ENCODE measurements around the gene CIRBP. TPM values are rescaled to one million over a fixed set of nuclear protein-coding genes. Genes with fewer than 3 reads are reported as not detected.

CIRBP gene
- total and polyA plus RNA-seq, 9 of the 15 experiments (the other 6 are each of a cell fraction or from before 2014, with no cell fraction given): 20.5 to 327 (median 176) TPM

GRCh38 chr19:1220976-1221903 lies 47.9 kb upstream of the CIRBP start:
- intact Hi-C loops (cut with micrococcal nuclease): loop anchor here (2.0 kb wide), 1 partner anchor 16 kb away; no protein-coding TSS in a partner anchor
- Histone ChIP-seq H3K79me2 (ENCODE audit: control insufficient read depth, insufficient read depth, low read length) (peaks cover 53% of the 10 kb centered on the region), H3K36me3 (ENCODE audit: control insufficient read depth, insufficient read depth, low read length) (peaks cover 84% of the 10 kb centered on the region; the same call in 2 of the 3 replicates), H3K4me1 (replicated peaks in 1 of 2; ENCODE audit: control insufficient read depth in 2 of 2, insufficient read depth in 2 of 2, low read length in 2 of 2) (peaks cover 13 to 83% of the 10 kb centered on the region in 2 experiments; a peak in 4 of 5 replicates), H3K27me3 (ENCODE audit: control insufficient read depth in 2 of 2, insufficient read depth in 2 of 2, low read length in 2 of 2) (no peaks in the 10 kb centered on the region), H4K20me1 (replicated peaks; ENCODE audit: control insufficient read depth, insufficient read depth, low read length) (peaks cover 33% of the 10 kb centered on the region), H2AFZ (ENCODE audit: low read depth, low read length) (no peak overlapping the region), H3K9ac (ENCODE audit: insufficient read depth in 1 of 2, low read depth in 2 of 2, low read length in 2 of 2) (peak overlapping the region in 1 of 2 experiments; percentile 35; a peak in 1 of 4 replicates), H3K9me3 (replicated peaks; ENCODE audit: control insufficient read depth, insufficient read depth, low read depth, low read length) (no peaks in the 10 kb centered on the region), H3K4me2 (ENCODE audit: insufficient read depth, low read length) (no peak overlapping the region), H3K9me1 (ENCODE audit: control insufficient read depth, insufficient read depth, low read length) (peaks cover 5% of the 10 kb centered on the region), H3K4me3 (no peak overlapping the region), H3K27ac (ENCODE audit: extremely low read depth, low read depth, low read length) (no peak overlapping the region)
- ChIA-PET POLR2A (interaction anchor here (0.8 to 1.0 kb wide), 2 partner anchors 9 to 163 kb away, joined by 3 to 4 read pairs; no protein-coding TSS in a partner anchor), CTCF (ENCODE audit: low intra/inter-chr PET ratio) (interaction anchor here (0.6 to 0.8 kb wide), 3 partner anchors 19 to 27 kb away, joined by 3 read pairs; partner anchors contain the start of gene MIDN)
- no TSS peak for BruUV-seq (replicated peaks)
- in situ Hi-C loops (cut with MboI): no loop called here
- no peak for DNase-seq (ENCODE audit: extremely low read depth in 1 of 4, low spot score in 3 of 4)
- peak; percentile 51 for ATAC-seq
- 94% methylated on average over 23 of the region's 38 CpGs for WGBS (ENCODE audit: insufficient coverage, low coverage, missing lambda C conversion rate)
- FAIRE-seq: no peak
- no peak for TF ChIP-seq PREB (CRISPR knock-in tag; IDR thresholded peaks at IDR 0.05)
- TF ChIP-seq POLR2G (IDR thresholded peaks at IDR 0.05; ENCODE audit: low read depth, low read length): peak; percentile 67
- no peak for TF ChIP-seq ZNF232 (CRISPR knock-in tag; IDR thresholded peaks at IDR 0.05)
- no peak for TF ChIP-seq HOMEZ (CRISPR knock-in tag; IDR thresholded peaks at IDR 0.05)
- no peak for TF ChIP-seq ARID2 (IDR thresholded peaks at IDR 0.05)
- TF ChIP-seq FOXM1 (IDR thresholded peaks at IDR 0.05; ENCODE audit: low read depth): no peak
- no peak for TF ChIP-seq FOXM1 (CRISPR knock-in tag; IDR thresholded peaks at IDR 0.05; ENCODE audit: low read depth)
- TF ChIP-seq CBX2 (IDR thresholded peaks at IDR 0.05; ENCODE audit: insufficient read depth, low read length, poor library complexity, severe bottlenecking): no peak
- TF ChIP-seq SMAD4 (CRISPR knock-in tag; conservative IDR thresholded peaks at IDR 0.05): no peak
- TF ChIP-seq NR2C1 (IDR thresholded peaks at IDR 0.05): no peak
- TF ChIP-seq NR2C1 (tag; IDR thresholded peaks at IDR 0.05): no peak
- no peak for TF ChIP-seq ZNF311 (CRISPR knock-in tag; IDR thresholded peaks at IDR 0.05)
- no peak for TF ChIP-seq ZC3H8 (IDR thresholded peaks at IDR 0.05)
- TF ChIP-seq RAD21 (CRISPR knock-in tag; conservative IDR thresholded peaks at IDR 0.05 in 1 of 2, IDR thresholded peaks at IDR 0.05 in 1 of 2): peak in 1 of 2 experiments; percentile 31; a peak in 2 of 4 replicates
- no peak for TF ChIP-seq MBD2 (IDR thresholded peaks at IDR 0.05; ENCODE audit: borderline replicate concordance, low read depth)
- TF ChIP-seq ATF7 (IDR thresholded peaks at IDR 0.05): no peak
- no peak for TF ChIP-seq EWSR1 (IDR thresholded peaks at IDR 0.05; ENCODE audit: borderline replicate concordance, low read depth, partially characterized antibody)
- TF ChIP-seq SMARCA5 (IDR thresholded peaks at IDR 0.05): no peak

Measured in K562 (cell line).